Measurements from ENCODE around the gene ARID1B.

DNA sequence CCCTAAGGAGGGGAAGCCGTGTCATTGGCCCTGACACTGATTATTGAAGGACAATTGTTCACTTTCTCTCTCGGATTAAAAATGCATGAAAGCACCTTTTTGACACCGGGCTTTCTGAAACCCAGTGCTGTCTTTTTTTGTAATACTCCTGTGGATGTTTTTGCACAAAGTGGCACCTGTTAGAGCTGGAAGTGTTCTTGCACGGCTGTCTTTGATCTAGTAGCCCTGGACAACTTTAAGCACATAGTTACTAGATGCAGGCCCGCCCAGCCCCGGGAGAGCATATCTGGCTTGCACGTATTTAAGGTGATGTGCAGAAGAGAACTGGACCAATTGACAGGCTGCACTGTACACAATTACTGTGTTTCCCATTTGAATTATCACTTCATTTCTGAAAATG lies 72.6 kb downstream of the ARID1B start:
- TF ChIP-seq, protein P1, sequence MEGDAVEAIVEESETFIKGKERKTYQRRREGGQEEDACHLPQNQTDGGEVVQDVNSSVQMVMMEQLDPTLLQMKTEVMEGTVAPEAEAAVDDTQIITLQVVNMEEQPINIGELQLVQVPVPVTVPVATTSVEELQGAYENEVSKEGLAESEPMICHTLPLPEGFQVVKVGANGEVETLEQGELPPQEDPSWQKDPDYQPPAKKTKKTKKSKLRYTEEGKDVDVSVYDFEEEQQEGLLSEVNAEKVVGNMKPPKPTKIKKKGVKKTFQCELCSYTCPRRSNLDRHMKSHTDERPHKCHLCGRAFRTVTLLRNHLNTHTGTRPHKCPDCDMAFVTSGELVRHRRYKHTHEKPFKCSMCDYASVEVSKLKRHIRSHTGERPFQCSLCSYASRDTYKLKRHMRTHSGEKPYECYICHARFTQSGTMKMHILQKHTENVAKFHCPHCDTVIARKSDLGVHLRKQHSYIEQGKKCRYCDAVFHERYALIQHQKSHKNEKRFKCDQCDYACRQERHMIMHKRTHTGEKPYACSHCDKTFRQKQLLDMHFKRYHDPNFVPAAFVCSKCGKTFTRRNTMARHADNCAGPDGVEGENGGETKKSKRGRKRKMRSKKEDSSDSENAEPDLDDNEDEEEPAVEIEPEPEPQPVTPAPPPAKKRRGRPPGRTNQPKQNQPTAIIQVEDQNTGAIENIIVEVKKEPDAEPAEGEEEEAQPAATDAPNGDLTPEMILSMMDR (IDR thresholded peaks at IDR 0.05; ENCODE audit: insufficient read depth, low read depth, low read length), result no peak
- no peak for TF ChIP-seq EZH2 (IDR thresholded peaks at IDR 0.05; ENCODE audit: insufficient read depth, low read length)

Measured in astrocyte (in vitro differentiated cells and primary cell).